OCI-LY3 (cell line): ENCODE data around the gene ARID4A.
"Not testable (repeated sequence)": the region's sequence is repeated elsewhere in the genome, so short reads cannot be mapped to it uniquely, and the experiment has no call there.

Experiments
- CTCF ChIP-seq: fragments of 200-600, 300-600 bp; sonication (generic); IDR thresholded peaks from 2 replicates; pipeline ENCODE4 v1.5.1; 2014; ENCODE audit warnings: antibody characterized with exemption, low read length, low read depth
- EZH2phosphoT487 ChIP-seq: fragments of 200-600 bp; shearing (Covaris generic); IDR thresholded peaks from 2 replicates; pipeline ENCODE4 v1.6.1; 2018; ENCODE audit warnings: antibody characterized with exemption, mixed run types, low read depth

- not testable (repeated sequence) for TF ChIP-seq CTCF, EZH2phosphoT487
These were observed 41.3 kb downstream of the ARID4A start for GRCh38 chr14:58339666-58340065.
